OCI-LY1 (cell line): ENCODE results near the gene SAMD11.

Source experiments
- H2AFZ ChIP-seq: fragments of 200-600 bp; sonication (generic), shearing (Covaris generic); 2 replicates; pipeline ENCODE4 v1.6.0; 2014; ENCODE audit warnings: antibody characterized with exemption, mild to moderate bottlenecking, low read length
- H3F3A ChIP-seq: fragments of 200-600 bp; sonication (generic), shearing (Covaris generic); 2 replicates; pipeline ENCODE4 v1.6.0; 2014; ENCODE audit warnings: mild to moderate bottlenecking, antibody characterized with exemption, low read length, moderate library complexity; ENCODE audit not compliant: insufficient read depth
- H3K27ac ChIP-seq: fragments of 200-600 bp; sonication (generic); 2 replicates; pipeline ENCODE4 v1.5.1; 2014; ENCODE audit warnings: low read length, mixed run types, mild to moderate bottlenecking, low read depth; ENCODE audit not compliant: poor library complexity, severe bottlenecking
- H3K27me3 ChIP-seq: fragments of 200-600 bp; sonication (generic); 2 replicates; pipeline ENCODE4 v1.6.0; 2014; ENCODE audit warnings: antibody characterized with exemption, mild to moderate bottlenecking, low read length, moderate library complexity; ENCODE audit not compliant: insufficient read depth
- H3K36me3 ChIP-seq: fragments of 200-600 bp; sonication (generic); 2 replicates; pipeline ENCODE4 v1.6.1; 2014; ENCODE audit warnings: mild to moderate bottlenecking, antibody characterized with exemption, low read length, moderate library complexity, mixed read lengths; ENCODE audit not compliant: insufficient read depth
- H3K4me1 ChIP-seq: fragments of 200-600 bp; sonication (generic); 2 replicates; pipeline ENCODE4 v1.5.1; 2014; ENCODE audit warnings: mild to moderate bottlenecking, low read length, moderate library complexity; ENCODE audit not compliant: insufficient read depth, severe bottlenecking
- H3K4me2 ChIP-seq: fragments of 200-600 bp; sonication (generic), shearing (Covaris generic); 2 replicates; pipeline ENCODE4 v1.6.1; 2014; ENCODE audit warnings: low read length
- H3K4me3 ChIP-seq: fragments of 200-600 bp; sonication (generic); 2 replicates; pipeline ENCODE4 v1.5.1; 2014; ENCODE audit warnings: low read length, low read depth, mild to moderate bottlenecking, mixed read lengths; ENCODE audit not compliant: poor library complexity, severe bottlenecking
- H3K79me2 ChIP-seq: fragments of 200-600 bp; shearing (Covaris generic); 2 replicates; pipeline ENCODE4 v1.6.1; 2016; ENCODE audit warnings: mixed run types, low read length, mixed read lengths; ENCODE audit not compliant: insufficient read depth
- H3K9ac ChIP-seq: fragments of 200-600 bp; sonication (generic), shearing (Covaris generic); 2 replicates; pipeline ENCODE4 v1.6.1; 2014; ENCODE audit warnings: mild to moderate bottlenecking, low read length, mixed read lengths
- H3K9me2 ChIP-seq: fragments of 200-600 bp; sonication (generic), shearing (Covaris generic); 2 replicates; pipeline ENCODE4 v1.6.1; 2014; ENCODE audit warnings: low read depth, mild to moderate bottlenecking, low read length, mixed read lengths
- H3K9me3 ChIP-seq: fragments of 200-600 bp; shearing (Covaris generic); 2 replicates; pipeline ENCODE4 v1.6.1; 2014; ENCODE audit warnings: low read length, mixed read lengths
- H4K20me1 ChIP-seq: fragments of 200-600 bp; sonication (generic), shearing (Covaris generic); 2 replicates; pipeline ENCODE4 v1.6.0; 2016; ENCODE audit warnings: mild to moderate bottlenecking, low read length; ENCODE audit not compliant: insufficient read depth
- EZH2 ChIP-seq: fragments of 200-600 bp; sonication (generic), shearing (Covaris generic); IDR thresholded peaks from 2 replicates; pipeline ENCODE4 v1.8.0; 2017; ENCODE audit warnings: borderline replicate concordance, mixed run types, mild to moderate bottlenecking, antibody characterized with exemption, low read length, moderate library complexity, mixed read lengths
- TF ChIP-seq, protein P1 (sequence below): fragments of 200-600 bp; sonication (generic), shearing (Covaris generic); IDR thresholded peaks from 2 replicates; pipeline ENCODE4 v1.5.1; 2017; ENCODE audit warnings: mild to moderate bottlenecking, antibody characterized with exemption, low read length, moderate library complexity, mixed read lengths

SAMD11 gene

DNA sequence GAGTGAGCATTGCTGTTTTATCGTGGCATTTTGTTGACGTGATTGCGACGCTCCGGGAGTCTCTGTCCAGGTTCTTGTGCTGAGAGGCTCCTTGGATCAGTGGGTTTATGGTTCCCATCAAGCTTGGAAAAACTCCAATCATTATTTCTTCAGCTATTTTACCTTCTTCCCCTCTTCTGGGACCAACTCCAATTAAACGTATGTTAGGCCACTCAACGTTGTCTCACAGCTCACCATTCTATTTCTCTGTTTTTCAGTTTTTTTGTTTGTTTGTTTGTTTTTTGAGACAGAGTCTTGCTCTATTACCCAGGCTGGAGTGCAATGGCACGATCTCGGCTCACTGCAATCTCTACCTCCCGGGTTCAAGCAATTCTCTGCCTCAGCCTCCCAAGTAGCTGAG is 68.2 kb downstream of the SAMD11 start:
- no peaks in the 10 kb centered on the region for H3K9me3 ChIP-seq
- no peak overlapping the region for H3K4me3 ChIP-seq
- no peaks in the 10 kb centered on the region for H3K9me2 ChIP-seq
- H3F3A ChIP-seq = no peaks in the 10 kb centered on the region
- no peaks in the 10 kb centered on the region for H3K4me1 ChIP-seq
- H3K36me3 ChIP-seq = no peaks in the 10 kb centered on the region
- H3K27me3 ChIP-seq = peaks cover 10% of the 10 kb centered on the region; the same call in 1 of the 2 replicates
- H2AFZ ChIP-seq = no peak overlapping the region
- H3K9ac ChIP-seq = no peak overlapping the region
- H3K79me2 ChIP-seq = no peaks in the 10 kb centered on the region
- no peaks in the 10 kb centered on the region for H4K20me1 ChIP-seq
- TF ChIP-seq, protein P1, sequence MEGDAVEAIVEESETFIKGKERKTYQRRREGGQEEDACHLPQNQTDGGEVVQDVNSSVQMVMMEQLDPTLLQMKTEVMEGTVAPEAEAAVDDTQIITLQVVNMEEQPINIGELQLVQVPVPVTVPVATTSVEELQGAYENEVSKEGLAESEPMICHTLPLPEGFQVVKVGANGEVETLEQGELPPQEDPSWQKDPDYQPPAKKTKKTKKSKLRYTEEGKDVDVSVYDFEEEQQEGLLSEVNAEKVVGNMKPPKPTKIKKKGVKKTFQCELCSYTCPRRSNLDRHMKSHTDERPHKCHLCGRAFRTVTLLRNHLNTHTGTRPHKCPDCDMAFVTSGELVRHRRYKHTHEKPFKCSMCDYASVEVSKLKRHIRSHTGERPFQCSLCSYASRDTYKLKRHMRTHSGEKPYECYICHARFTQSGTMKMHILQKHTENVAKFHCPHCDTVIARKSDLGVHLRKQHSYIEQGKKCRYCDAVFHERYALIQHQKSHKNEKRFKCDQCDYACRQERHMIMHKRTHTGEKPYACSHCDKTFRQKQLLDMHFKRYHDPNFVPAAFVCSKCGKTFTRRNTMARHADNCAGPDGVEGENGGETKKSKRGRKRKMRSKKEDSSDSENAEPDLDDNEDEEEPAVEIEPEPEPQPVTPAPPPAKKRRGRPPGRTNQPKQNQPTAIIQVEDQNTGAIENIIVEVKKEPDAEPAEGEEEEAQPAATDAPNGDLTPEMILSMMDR = no peak
- no peak overlapping the region for H3K27ac ChIP-seq
- H3K4me2 ChIP-seq = no peak overlapping the region

DNA sequence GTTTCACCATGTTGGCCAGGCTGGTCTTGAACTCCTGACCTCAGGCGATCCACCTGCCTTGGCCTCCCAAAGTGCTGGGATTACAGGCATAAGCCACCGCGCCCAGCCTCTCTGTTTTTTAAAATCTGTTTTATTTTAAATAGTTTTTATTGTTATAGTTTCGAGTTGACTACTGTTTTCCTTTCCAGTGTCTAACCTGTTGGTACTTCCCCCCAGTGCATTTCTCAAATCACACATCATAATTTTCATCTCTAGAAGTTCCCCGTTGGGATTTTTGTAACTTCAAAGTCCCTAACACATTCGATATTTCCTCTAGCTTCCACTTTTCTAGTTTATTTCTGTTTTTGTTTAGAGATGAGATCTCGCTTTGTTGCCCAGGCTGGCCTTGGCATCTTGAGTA is 68.6 kb downstream of the SAMD11 start:
- Histone ChIP-seq H3K79me2 (no peaks in the 10 kb centered on the region), H3K4me2 (no peak overlapping the region), H2AFZ (no peak overlapping the region), H3K4me3 (no peak overlapping the region), H3K9me2 (no peaks in the 10 kb centered on the region), H3K9ac (no peak overlapping the region), H4K20me1 (no peaks in the 10 kb centered on the region), H3K4me1 (no peaks in the 10 kb centered on the region), H3K27me3 (peaks cover 10% of the 10 kb centered on the region; the same call in 1 of the 2 replicates), H3K9me3 (no peaks in the 10 kb centered on the region), H3K27ac (no peak overlapping the region), H3F3A (no peaks in the 10 kb centered on the region), H3K36me3 (no peaks in the 10 kb centered on the region)
- TF ChIP-seq, protein P1 = no peak
- TF ChIP-seq EZH2 = no peak

DNA sequence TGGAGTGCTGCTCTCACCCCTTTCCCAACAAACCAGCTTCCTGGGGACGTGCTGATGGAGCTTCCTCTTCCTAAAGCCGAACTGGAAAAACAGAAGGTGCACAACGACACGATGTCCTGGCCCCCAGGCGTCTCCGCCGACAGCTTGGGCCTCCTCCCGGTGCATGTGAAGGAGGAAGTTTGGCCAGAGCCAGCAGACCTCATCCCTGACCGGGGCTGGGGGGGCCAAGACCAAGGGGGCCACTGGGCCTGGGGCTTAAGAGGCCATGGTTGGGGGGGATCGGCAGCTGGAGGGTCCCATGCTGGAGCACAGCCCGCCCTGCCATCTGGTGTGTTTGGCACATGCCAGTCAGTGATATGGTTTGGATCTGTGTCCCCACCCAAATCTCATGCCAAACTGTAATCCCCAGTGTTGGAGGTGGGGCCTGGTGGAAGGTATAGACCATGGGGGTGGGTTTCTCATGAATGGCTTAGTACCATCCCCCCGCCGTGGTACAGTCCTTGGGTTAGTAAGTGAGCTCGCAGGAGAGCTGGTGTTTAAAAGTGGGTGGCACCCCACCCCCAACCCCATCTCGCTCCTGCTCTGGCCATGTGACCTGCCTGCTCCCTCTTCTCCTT is 69.8 kb downstream of the SAMD11 start:
- Histone ChIP-seq H2AFZ (no peak overlapping the region), H3K9me3 (no peaks in the 10 kb centered on the region), H3K4me1 (no peaks in the 10 kb centered on the region), H3F3A (no peaks in the 10 kb centered on the region), H3K79me2 (no peaks in the 10 kb centered on the region), H3K4me2 (no peak overlapping the region), H3K27me3 (peaks cover 10% of the 10 kb centered on the region; the same call in 1 of the 2 replicates), H3K4me3 (no peak overlapping the region), H3K9ac (no peak overlapping the region), H3K9me2 (no peaks in the 10 kb centered on the region), H4K20me1 (no peaks in the 10 kb centered on the region), H3K36me3 (no peaks in the 10 kb centered on the region), H3K27ac (no peak overlapping the region)
- TF ChIP-seq EZH2 = no peak
- TF ChIP-seq, protein P1 = no peak
